Measurements from ENCODE around the gene ID2.

DNA sequence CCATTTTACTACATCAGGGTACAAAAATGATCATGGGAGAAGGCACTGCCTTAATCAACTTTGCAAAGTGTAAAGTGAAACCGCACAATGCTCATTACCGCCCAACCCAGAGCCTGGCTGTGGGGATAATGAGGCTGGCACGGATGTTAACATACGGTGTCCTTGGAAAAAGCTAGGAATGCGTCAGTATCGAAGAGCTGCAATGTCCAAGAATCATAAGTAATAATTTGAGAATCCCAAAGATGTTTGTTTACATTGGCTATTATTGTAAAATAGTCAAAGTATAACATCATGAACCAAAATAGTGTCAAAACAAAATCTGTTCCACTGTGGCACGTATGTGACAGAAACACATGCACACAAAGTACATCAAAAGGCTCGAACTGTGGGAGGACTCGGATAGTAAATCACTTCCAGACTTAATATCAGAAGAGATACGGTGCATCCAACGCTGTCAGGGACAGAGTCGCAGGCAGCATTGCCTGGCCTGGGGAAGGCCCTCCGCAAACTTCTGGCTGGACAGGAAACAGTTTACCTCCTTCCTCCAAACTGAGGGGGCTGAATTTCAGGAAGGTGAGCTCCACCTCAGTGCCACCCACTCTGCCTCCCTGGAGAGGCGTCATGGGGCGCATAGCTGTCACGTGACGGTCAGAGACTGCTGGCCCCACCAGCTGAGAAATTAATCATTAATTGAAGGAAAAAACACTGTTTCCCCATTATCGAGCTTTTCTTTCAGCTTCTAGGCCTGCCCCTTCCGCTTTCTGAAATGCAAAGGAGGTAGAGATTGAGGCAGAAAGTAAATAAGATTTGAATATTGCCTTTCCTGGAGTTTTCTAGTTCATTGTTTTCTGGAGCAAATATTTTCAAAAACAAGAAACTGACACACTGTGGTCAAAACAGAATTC lies 1.8 kb upstream of the ID2 start:
- no peak for TF ChIP-seq ZNF138 (tag by site-specific recombination; IDR thresholded peaks at IDR 0.05; ENCODE audit: borderline replicate concordance)
- peak; percentile 68 for TF ChIP-seq SP2 (tag by site-specific recombination; IDR thresholded peaks at IDR 0.05)
- TF ChIP-seq ZNF274 (IDR thresholded peaks at IDR 0.05; ENCODE audit: low read length) = no peak
- TF ChIP-seq ZNF274 (tag by site-specific recombination; IDR thresholded peaks at IDR 0.05; ENCODE audit: borderline replicate concordance) = no peak
